NOMO-1 (cell line): ENCODE measurements around the gene HHAT.

Source experiments
- DNase-seq, 2 experiments: peaks; one replicate each; lab custom pipeline; 2025; ENCODE audit not compliant: unreplicated experiment in 2 of 2; lab: John Stamatoyannopoulos, UW

Gene HHAT

DNA sequence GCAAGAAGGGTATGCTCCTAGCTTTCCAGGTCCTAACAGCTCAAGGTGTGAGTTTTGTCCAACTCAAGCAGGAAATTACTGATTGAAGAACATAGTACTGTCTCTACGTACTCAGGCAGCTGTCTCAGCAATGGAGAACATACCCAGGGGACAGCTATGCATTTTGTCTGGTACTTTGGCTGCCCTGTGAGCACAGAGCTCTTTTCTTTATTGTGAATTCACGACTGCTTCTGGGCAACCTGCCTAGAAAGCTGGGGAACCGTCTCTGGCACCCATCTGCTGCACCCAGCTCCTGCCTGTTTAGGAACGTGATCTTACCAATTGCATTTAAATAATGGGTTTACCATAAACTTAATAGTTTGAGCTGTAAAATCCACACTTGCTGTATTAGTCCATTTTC, 258.1 kb downstream of the HHAT start:
- DNase-seq = no peak

DNA sequence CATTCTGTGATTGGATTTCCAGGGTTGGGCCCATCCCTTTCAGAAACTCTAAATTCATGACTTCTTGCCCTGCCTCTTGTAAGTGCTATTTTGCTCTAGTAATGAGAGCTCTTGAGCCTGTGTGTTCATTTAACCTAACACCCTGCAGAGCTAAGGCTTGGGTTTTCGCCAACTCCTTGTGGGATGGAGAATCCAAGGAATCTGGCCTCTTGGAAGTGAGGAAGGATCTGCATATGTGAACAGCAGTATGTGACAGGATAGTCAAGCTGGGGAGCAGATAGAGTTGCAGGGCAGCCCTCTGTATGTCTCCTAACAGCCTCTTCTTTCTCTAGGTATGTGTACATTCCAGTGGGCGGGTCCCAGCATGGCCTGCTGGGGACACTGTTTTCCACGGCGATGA, 258.9 kb downstream of the HHAT start:
- DNase-seq = no peak

DNA sequence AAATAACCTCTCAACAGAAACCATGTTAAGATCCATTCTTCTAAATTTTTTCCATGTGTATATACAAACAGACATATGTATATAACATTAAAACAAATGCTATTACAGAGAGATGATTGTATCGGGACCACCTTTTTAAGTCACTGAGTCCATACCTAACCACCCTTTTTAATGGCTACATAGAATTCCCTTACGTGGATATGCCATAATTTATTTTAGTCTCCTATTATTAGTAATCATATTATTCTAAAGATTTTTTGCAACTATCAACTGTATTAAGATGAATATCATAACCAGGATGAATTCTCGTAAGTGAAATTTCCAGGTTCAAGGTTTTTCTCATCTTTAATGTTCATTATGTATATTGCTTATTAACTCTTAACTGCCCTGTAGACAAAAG, 259.7 kb downstream of the HHAT start:
- no peak for DNase-seq

DNA sequence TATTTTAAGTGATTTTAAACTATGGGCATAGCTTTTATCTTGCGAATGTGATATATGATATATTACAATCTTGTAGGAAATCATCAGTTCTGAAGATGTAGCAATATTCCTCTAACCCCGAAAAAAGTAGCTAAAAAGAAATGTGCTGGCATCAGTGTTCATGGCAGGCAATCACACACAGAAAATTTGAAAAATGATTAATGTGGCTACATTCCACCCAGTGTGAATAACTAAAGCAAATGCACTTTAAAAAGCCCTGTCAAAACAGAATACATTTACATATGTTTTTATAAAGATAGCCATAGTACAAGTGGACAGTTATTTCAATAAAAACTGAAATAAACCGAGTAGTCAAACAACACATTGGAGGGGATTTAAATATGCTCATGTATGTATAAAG, 260.2 kb downstream of the HHAT start:
- no peak for DNase-seq

DNA sequence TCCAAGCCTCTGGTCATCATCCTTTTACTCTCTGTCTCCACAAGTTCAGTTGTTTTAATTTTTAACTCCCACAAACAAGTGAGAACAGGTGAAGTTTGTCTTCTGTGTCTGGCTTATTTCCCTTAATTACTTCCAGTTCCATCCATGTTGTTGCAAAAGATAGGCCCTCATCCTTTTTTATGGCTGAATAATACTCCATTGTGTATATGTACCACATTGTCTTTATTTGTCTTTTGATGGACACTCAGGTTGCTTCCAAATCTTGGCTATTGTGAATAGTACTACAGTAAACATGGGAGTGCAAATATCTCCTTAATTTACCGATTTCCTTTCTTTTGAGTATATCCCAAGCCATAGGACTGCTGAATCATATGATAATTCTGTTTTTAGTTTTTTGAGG, 262.5 kb downstream of the HHAT start:
- no peak for DNase-seq

DNA sequence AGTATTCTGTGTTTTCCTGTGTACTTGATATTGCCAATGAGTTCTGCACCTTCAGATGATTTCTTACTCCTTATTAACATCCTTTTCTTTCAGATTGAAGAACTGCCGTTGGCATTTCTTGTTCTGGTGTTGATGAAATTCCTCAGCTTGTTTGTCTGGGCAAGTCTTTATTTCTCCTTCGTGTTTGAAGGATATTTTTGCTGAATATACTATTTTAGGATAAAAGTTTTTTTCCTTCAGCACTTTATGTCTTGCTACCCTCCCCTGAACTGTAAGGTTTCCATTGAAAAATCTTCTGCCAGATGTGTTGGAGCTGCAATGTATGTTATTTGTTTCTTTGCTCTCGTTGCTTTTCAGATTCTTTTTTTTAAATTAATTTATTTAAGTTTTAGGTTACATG, 265.9 kb downstream of the HHAT start:
- no peak for DNase-seq

DNA sequence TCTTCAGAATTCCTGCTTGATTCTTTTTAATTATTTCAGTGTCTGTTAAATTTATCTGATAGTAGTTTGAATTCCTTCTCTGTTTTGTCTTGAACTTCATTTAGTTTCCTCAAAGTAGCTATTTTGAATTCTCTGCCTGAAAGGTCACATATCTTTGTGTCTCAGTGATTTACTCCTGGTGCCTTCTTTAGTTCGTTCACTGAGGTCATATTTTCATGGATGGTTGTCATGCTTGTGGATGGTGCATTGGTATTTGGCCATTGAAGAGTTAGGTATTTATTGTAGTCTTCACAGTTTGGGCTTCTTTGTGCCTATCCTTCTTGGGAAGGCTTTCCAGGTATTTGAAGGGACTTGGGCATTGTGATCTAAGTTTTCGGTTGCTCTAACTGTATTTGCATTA, 267.9 kb downstream of the HHAT start:
- DNase-seq = no peak

DNA sequence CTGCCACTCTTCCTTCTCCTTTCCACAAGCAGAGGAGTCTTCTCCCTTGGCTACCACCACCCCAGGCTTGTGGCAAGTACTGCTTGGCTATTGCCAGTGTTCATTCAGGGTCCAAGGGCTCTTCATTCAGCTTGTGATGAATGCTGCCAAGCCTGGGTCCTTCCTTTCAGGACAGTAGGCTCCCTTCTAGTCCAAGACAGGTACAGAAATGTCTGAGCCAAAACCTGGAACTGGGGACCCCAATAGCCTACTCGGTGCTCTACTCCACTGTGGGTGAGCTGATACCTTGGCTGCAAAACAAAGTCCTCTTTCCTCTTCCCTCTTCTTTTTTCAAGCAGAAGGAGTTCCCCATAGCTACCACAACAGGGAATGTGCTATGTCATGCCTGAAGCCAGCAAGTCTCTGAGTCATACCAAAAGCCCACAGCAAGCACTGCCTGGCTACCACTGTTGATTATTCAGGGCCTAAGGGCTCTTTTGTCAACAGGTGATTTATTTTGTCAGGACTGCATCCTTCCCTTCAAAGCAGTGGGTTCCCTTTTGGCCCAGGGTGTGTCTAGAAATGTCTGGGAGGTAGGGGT, 268.9 kb downstream of the HHAT start:
- peak; percentile 38 to 52 for DNase-seq

DNA sequence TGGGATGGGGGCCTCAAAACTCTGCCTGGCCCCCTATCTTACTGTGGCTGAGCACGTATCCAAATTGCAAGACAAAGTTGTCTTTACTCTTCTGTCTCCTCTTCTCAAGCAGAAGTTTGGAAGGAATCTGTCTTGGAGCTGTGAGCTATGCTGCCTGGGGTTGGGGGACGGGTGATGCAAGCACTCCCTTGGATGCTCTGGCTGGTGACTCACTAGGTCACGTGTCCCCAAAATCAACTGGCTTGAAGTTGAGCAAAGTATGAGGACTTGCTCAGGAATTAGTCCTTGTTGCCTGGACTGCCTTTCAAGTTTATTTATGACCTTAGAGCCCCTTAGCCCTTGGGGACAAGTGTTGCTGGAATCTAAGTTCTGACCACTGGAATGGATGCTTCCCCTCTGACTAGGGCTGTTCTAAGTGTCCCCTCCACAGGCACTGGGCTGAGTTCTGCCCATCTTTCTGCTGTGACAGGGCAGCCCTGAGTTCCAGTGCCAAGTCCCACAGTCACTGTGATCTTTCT, 269.5 kb downstream of the HHAT start:
- peak; percentile 72 to 78 for DNase-seq

DNA sequence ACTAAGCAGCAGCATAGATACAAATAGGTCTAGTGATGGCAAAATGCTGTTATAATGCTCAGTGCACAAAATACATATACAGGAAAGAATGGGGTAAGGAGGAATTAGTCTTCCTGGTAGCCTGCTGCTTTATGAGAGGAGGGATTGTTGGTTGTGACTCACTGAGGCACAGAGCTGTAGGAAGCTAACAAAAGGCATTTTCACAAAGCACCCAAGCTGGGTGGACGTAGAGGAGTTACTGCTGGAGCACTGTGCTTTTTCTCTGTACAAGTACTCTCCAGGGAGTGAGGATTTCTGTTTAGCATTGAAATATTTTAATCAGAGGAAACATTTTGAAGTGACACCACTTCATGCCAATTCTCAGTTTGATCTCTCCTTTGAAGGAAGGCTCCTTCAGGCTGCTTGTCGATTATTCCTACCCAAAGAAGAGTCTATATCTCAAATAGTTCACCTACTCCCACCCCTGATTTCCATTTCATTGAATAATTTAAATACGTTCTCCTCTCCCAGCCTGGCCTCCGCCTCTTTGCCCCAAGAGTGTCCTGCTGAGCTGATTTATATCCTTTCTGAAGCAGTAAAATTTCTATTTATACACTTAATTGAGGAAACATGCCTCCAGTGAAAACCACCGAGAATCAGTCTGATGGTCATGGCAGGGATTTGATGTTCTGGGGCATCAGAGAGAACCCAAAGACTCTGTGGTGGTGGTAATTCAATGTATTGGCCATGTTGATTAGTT, 271.9 kb downstream of the HHAT start:
- DNase-seq = peak in 1 of 2 experiments; percentile 24

DNA sequence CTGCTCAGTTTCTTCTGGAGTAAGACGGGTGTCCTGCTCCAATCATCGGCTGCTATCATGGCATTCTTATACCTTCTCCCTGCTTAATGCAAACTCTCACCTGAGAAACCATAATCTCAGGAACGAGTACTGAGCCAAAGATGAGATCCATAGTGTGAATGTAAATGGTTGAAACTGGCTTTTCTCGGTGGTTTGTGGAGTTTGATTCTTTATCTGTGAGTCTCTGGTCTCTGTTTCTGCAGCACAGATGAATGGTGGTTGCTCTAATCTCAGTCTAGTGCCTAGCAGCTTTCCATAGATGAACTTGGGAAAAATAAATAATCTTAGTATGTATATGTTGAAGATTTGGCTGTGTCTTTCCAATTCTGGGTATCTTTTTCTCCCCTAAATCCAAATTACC, 274.4 kb downstream of the HHAT start:
- no peak for DNase-seq

DNA sequence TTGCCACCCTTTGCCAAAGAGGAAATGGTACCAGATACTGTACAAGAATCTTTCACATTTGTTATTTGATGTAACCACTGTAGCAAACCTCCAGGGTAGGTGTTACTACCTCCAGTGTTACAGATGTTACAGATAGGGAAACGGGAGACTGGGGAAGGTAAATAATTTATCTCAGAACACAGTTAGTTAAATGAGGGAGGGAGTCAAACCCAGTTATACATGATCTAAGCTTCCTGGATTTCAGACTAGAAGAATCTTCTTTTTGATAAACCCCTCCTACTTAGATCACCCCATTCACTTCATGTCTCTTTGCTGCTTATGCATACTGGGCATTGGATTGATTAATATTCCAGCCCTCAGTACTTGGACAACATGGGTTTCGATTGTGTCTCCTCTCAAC, 276.4 kb downstream of the HHAT start:
- DNase-seq = no peak

DNA sequence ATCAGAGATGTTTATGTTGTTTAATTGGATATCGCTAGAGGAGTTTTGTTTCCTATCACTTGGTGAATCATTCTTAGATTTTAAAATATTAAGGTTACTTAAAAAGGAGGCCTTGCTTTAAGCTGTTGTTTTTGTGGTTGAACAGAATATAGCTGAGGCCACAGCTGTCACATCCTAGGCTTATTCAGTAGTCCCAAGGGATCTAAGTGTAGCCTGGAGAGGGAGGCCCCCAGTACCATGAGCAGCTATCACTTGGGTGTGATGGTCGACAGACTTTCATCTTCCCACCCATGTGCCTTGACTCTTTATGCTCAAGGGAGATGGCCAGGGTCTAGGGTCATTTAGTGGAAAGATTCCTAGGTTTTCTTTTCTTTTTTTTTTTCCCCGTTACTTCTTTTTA, 278.7 kb downstream of the HHAT start:
- no peak for DNase-seq

DNA sequence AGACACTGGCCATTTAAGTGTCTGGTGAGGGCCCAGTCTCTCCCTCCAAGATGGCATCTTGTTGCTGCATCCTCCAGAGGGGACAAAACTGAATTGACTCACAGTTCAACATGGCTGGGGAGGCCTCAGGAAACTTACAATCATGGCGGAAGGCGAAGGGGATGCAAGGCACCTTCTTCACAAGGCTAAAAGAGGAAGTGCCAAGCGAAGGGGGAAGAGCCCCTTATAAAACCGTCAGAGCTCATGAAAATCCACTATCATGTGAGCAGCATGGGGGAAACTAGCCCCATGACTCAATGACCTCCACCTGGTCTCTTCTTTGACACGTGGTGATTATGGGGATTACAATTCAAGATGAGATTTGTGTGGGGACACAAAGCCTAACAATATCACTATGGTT, 280.1 kb downstream of the HHAT start:
- DNase-seq = no peak

DNA sequence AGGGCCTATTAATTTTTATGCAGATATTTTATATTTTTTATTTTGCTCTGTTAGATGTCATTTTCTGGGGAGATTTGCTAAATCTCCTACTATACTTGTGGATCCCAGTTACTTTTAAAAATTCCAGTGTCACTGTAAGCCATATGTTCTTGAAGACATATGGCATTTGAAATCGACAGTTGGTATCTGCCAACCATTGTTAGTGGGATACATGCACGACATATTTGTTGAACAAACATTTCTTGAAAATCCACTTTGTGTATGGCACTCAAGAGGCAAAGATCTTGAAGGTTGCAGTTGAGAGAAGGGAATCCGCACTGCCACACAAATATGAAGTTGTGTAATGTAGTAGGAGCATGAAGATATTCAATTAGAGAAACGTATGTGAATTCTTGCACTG, 287.7 kb downstream of the HHAT start:
- no peak for DNase-seq

DNA sequence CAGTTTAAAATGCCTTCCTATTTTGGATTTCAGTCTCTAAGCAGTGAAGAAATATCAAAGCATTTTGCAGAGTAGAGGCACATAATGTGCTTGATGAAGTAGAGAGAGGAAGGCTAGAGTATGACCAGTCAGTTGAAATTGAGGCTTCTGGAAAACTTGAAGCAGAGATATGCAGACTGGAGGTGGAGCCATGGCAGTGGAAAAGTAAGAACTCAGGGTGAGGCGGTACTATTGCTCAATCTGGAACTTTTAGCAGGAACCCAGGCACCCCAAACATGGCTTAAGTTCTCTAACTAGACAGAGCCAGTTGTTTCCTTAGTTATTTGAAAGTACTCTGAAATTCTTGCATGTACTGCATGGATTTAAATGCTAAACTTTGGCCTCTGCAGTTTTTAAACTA, 288.6 kb downstream of the HHAT start:
- DNase-seq = no peak

DNA sequence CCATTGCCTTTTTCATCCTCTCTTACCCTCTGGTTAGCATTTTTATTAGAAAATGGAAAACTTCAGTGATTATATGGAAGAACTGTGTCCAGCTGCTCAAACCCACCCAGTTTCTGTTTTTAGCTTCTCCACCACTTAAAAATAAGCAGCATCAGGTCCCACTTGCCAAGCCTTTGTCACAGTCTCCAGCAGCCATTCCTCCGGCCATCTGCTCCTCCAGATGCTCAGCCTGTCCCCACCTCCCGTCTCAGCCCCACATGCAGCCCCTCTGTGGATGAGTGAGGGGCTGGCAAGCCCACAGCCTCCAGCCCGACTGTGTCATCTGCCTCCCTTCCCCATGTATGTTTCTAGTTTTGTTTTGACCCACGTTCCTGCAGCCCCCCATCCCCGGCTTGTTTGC, 289.7 kb downstream of the HHAT start:
- no peak for DNase-seq

DNA sequence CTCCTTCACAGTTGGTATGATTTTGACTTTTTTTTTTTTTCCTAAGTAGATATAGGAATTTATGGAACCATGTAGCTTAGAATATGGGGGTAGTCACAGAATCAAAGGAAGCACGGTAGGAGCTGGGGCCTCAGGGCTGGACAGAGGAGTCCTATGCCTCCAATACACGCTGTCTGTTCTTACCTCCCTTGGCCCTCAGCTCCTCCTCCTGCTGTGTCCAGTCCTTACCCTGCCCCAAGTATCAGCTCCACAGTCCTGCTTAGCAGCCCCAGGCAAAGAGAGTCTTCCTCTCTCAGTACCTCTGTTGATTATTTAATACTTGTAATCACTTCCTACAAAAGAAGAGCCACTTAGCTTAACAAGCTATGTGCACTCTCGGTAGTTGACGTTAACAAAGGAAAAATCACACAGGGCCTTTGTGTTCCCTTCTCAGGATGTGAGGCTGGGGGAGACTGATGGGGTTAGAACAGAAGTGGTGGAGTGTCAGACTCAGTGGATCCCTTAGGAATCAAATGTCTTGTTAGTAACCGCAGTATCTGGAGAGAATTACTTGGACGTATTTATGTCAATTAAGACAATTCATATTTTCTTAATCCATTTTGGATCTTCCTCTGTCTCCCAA, 292.3 kb downstream of the HHAT start:
- no peak for DNase-seq

DNA sequence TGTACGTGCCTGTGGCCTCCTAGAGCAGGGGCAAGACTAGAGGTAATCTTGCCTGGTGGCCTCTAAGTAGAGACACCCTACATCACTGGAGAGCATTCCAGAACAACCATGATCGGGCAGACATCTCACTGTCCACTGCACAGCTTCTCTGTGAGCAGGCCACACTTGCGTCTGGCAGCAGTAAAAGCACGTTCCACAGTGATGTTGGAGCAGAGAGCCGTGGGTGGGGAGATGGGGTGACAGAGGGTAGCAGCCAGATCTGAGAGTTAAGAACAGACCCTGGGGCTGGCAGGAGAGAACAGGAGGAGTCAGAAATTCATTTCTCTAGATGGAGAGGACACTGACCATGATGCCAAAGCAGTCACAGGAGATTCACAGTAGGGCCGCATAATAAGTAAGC, 293.0 kb downstream of the HHAT start:
- DNase-seq = no peak

DNA sequence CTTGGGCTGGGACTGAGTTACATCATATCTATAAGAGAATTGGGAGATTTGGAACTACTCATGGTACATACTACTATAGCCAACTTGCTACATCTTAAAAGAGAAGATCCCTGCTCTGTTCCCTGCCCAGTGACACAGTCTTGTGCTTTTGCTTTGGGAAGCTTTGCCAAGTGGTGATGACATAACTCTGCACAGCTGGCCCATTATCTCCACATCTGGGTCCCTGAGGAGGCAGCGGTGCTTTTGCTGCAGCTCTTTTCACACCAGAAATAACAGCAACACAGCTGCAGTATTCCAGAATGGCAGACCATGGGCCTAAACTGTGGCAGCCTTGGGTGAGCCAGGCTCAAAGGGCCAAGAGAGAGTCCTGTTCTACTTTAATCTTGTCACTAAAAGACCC, 296.0 kb downstream of the HHAT start:
- DNase-seq = no peak

DNA sequence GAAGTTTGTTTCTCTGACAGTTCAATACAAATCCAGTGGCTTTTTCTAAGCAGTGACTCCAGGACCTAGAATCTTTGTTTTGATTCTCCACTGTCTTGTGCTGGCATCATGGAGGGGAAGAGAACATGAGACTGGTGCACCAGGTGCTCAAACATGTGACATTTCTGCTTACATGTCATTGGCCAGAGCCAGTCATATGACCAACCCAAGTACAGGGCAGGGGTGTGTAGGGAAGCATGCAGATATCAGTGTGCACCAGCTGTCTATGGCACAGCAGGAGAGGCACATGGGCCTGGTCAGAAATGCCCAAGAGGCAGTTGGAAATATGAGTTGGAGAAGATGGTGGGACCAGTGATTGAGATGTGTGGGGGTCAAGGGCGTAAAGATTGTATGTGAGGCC, 297.0 kb downstream of the HHAT start:
- no peak for DNase-seq

DNA sequence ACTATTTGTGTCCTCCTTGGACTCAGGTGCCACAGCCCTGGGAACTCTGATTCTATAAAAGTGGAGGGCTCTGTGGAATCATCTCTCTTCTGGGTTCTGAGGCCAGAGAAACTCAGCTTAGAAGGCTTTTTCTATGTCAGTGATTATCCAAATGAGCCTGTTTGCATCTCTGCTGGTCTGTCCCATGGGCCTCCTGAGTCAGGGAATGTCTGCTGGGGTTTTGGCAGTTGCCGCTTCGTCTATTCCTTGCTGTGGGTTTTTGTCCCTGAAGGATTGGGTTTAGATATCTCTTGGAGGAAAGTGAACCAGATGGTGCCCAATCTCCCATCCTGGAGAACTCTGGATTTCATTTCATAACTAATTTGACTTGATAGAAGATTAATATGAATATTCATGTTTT, 297.6 kb downstream of the HHAT start:
- DNase-seq = no peak
